NB4 (cell line): ENCODE measurements around the gene DLG2.

Source experiments
- DNase-seq: peaks from one replicate; pipeline ENCODE4 v3.0.0; 2010; ENCODE audit warnings: low read depth
- H3K4me3 ChIP-seq: one replicate; pipeline ENCODE4 v1.5.1; 2011; ENCODE audit warnings: mild to moderate bottlenecking, low read depth, low read length, moderate library complexity
- CTCF ChIP-seq: IDR thresholded peaks from one replicate; pipeline ENCODE4 v1.5.1; 2012; ENCODE audit warnings: low read depth, low read length
- MYC ChIP-seq: IDR thresholded peaks from 2 replicates; pipeline ENCODE4 v1.6.1; 2011; ENCODE audit warnings: low read depth, low read length
- POLR2A ChIP-seq: IDR thresholded peaks from 2 replicates; pipeline ENCODE4 v1.6.1; 2011; ENCODE audit warnings: mild to moderate bottlenecking; ENCODE audit not compliant: insufficient read length; ENCODE audit errors: extremely low read depth
- TF ChIP-seq, protein P1 (sequence below): IDR thresholded peaks from 2 replicates; pipeline ENCODE4 v1.6.1; 2011; ENCODE audit warnings: low read depth, low read length

The DLG2 gene

GRCh38 chr11:85540181-85540580 is 87.0 kb downstream of the DLG2 start:
- H3K4me3 ChIP-seq = no peak overlapping the region
- no peak for DNase-seq
- TF ChIP-seq CTCF (no peak), MYC (no peak), POLR2A (no peak)
- TF ChIP-seq, protein P1, sequence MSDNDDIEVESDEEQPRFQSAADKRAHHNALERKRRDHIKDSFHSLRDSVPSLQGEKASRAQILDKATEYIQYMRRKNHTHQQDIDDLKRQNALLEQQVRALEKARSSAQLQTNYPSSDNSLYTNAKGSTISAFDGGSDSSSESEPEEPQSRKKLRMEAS = no peak

DNA sequence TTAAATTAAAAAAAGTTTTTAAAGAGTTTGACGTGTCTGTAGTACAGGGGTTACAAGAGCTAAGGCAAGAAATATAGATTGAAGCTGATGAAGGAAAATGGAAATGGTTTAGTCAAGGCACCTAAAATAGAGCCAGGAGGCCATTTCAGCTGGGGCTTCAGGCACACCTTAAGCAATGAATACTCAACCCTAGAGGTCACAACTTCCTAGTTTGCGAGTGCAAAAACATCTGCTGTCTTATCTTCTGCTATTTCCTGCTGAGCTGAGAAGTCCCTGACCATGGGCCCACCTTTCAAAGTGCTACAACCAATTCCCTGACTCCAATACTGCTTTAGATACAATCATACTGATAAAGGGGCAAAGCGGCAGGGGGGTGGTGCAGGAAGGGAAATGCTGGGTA is 87.4 kb downstream of the DLG2 start:
- DNase-seq = no peak
- TF ChIP-seq, protein P1 = no peak
- TF ChIP-seq MYC (no peak), CTCF (no peak)
- H3K4me3 ChIP-seq = no peak overlapping the region

DNA sequence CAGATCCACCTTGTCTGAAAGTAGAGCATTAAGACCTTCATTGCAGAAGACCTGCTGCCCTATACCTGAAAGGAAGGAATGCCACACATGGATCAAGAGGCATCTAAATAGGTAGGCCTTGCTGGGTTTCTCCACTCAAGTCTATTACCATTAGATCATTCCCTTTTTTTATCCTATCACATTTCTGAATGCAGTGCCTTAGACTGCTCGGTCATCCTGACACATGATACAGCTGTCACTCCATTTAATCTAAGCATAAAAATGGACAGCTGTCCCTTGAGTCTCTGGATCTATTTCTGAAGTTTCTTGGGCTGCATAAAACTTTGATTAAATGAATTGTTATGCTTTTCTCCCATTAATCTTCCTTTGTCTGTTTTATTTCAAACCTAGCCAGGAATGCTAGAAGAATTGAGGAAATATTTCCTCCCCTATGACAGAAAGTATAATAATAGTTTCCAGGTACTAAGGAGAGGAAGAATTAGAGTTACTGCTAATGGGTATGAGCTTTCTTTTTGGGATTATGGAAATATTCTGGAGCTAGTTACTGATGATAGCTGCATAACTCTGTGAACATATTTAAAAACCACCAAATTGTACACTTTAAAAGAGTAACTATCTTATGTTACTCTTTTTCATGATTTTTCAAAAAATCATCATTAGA is 88.0 kb downstream of the DLG2 start:
- no peak for DNase-seq
- no peak overlapping the region for H3K4me3 ChIP-seq
- TF ChIP-seq POLR2A = no peak
- no peak for TF ChIP-seq CTCF
- TF ChIP-seq, protein P1 = no peak
- TF ChIP-seq MYC = no peak

DNA sequence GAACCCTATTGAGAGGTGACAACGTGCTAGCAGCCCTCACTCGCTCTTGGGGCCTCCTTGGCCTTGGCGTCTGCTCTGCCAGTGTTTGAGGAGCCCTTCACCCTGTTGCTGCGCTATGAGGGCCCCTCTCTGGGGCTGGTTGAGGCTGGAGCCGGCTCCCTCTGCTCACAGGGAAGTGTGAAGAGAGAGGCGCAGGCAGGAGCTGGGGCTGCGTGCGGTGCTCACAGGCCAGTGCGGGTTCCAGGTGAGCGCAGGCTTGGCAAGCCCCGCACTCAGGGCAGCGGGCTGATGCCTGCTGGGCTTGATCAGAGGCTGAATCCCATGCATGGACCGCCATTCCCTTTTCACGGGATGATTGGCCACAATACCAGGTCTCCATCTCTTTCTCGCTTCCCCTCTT is 90.7 kb downstream of the DLG2 start:
- TF ChIP-seq MYC (no peak), CTCF (no peak)
- DNase-seq = no peak
- no peak overlapping the region for H3K4me3 ChIP-seq

DNA sequence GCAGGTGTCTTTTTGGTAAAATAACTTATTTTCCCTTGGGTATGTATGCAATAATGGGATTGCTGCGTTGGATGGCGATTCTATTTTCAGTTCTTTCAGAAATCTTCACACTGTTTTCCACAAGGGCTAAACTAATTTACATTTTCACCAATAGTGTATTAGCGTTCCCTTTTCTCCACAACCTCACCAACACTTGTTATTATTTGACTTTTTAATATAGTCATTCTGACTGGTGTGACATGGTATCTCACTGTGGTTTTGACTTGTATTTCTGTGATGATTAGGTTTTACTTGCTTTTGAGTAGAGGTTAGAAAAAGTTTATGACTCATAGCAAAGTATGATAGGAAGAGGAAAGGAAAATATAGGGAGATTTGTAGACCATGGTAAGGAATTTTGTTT is 92.3 kb downstream of the DLG2 start:
- DNase-seq = no peak
- TF ChIP-seq, protein P1 = no peak
- TF ChIP-seq MYC (no peak), CTCF (no peak), POLR2A (no peak)
- no peak overlapping the region for H3K4me3 ChIP-seq
